H1 (cell line): ENCODE data around the gene OGFRL1. TPM values are rescaled to one million over a fixed set of nuclear protein-coding genes. Genes with fewer than 3 reads are reported as not detected.

Experiments used
- CTCF ChIA-PET: fragments of 300-600 bp; sonication (Branson Sonifier 250); formaldehyde crosslinking; loops from one replicate; lab custom pipeline; 2021; ENCODE audit not compliant: partially characterized antibody; lab: Charles Lee
- POLR2A ChIA-PET: fragments of 300-600 bp; sonication (Branson Sonifier 250); formaldehyde crosslinking; loops from one replicate; lab custom pipeline; 2021; ENCODE audit warnings: inconsistent platforms; ENCODE audit not compliant: partially characterized antibody; lab: Charles Lee
- DNase-seq, 2 experiments: peaks; one replicate each; pipeline versions ENCODE4 v3.0.0 to v3.0.0-alpha.2; 2010 to 2022; ENCODE audit warnings: low spot score in 2 of 2, low read depth in 1 of 2, mixed read lengths in 1 of 2
- FAIRE-seq: peaks from 2 replicates; lab custom pipeline; 2011; peaks lifted over from hg19 to GRCh38; lab: Jason Lieb, UNC
- H2AFZ ChIP-seq: 2 replicates; pipeline ENCODE4 v1.8.1; 2012; ENCODE audit warnings: low read length, inconsistent platforms
- H2AK5ac ChIP-seq: 2 replicates; pipeline ENCODE4 v1.6.1; 2013; ENCODE audit warnings: low read depth, low read length
- H2BK120ac ChIP-seq: replicated peaks from 2 replicates; pipeline ENCODE3; 2013; ENCODE audit warnings: low read depth, low read length, inconsistent platforms
- H2BK12ac ChIP-seq: 2 replicates; pipeline ENCODE4 v1.6.1; 2013; ENCODE audit warnings: low read depth, low read length
- H2BK15ac ChIP-seq: 2 replicates; pipeline ENCODE4 v1.6.1; 2013; ENCODE audit warnings: low read length
- H2BK20ac ChIP-seq: 2 replicates; pipeline ENCODE4 v1.6.1; 2013; ENCODE audit warnings: low read length
- H2BK5ac ChIP-seq: 2 replicates; pipeline ENCODE4 v1.6.1; 2013; ENCODE audit warnings: low read depth, low read length
- H3K14ac ChIP-seq: 2 replicates; pipeline ENCODE4 v1.6.1; 2013; ENCODE audit warnings: inconsistent platforms; ENCODE audit not compliant: insufficient read length
- H3K18ac ChIP-seq: 2 replicates; pipeline ENCODE4 v1.6.1; 2013; ENCODE audit warnings: low read length; ENCODE audit errors: extremely low read depth
- H3K23ac ChIP-seq: 2 replicates; pipeline ENCODE4 v1.6.1; 2013; ENCODE audit warnings: inconsistent platforms; ENCODE audit not compliant: insufficient read length
- H3K23me2 ChIP-seq: 2 replicates; pipeline ENCODE4 v1.6.1; 2013; ENCODE audit warnings: low read depth, low read length
- H3K27ac ChIP-seq: 2 replicates; pipeline ENCODE4 v1.6.1; 2011; ENCODE audit warnings: low read depth, low read length, inconsistent platforms
- H3K27me3 ChIP-seq, 4 experiments: replicated peaks in 1 of 4; 1 replicate in 1 of 4; 2 replicates in 3 of 4; pipeline versions ENCODE4 v1.6.1 to v1.8.1; 2011 to 2013; ENCODE audit warnings: low read length in 3 of 4, mild to moderate bottlenecking in 3 of 4, inconsistent platforms in 2 of 4, mixed read lengths in 2 of 4, moderate library complexity in 1 of 4; ENCODE audit not compliant: control insufficient read depth in 3 of 4, insufficient read depth in 3 of 4; ENCODE audit errors: extremely low read depth in 1 of 4
- H3K36me3 ChIP-seq, 4 experiments: 2 replicates each; pipeline versions ENCODE4 v1.6.1 to v1.8.1; 2011 to 2013; ENCODE audit warnings: mild to moderate bottlenecking in 4 of 4, low read length in 3 of 4, moderate library complexity in 2 of 4, control low read depth in 1 of 4, inconsistent platforms in 1 of 4; ENCODE audit not compliant: insufficient read depth in 4 of 4, control insufficient read depth in 2 of 4
- H3K4ac ChIP-seq: replicated peaks from 2 replicates; pipeline ENCODE3; 2013; ENCODE audit warnings: low read length, low read depth, mixed read lengths, inconsistent platforms; ENCODE audit not compliant: insufficient read length
- H3K4me1 ChIP-seq, 4 experiments: replicated peaks in 1 of 4; 1 replicate in 1 of 4; 2 replicates in 3 of 4; pipeline versions ENCODE4 v1.6.1 to v1.8.1; 2011 to 2013; ENCODE audit warnings: low read length in 3 of 4, inconsistent platforms in 2 of 4, mixed read lengths in 1 of 4; ENCODE audit not compliant: insufficient read depth in 4 of 4, control insufficient read depth in 3 of 4
- H3K4me2 ChIP-seq, 2 experiments: 2 replicates each; pipeline versions ENCODE4 v1.6.1 to v1.8.1; 2011 to 2013; ENCODE audit warnings: low read depth in 2 of 2, low read length in 2 of 2, control low read depth in 1 of 2, inconsistent platforms in 1 of 2, mild to moderate bottlenecking in 1 of 2; ENCODE audit not compliant: insufficient read depth in 1 of 2
- H3K4me3 ChIP-seq, 4 experiments: fragments of 200-600, 300-600 bp in 1 of 4; sonication (generic), shearing (Covaris generic), sonication (Bioruptor Twin) in 1 of 4; 2 replicates each; pipeline versions ENCODE4 v1.5.1 to v1.8.1; 2011 to 2016; ENCODE audit warnings: low read length in 4 of 4, low read depth in 3 of 4, control low read depth in 2 of 4, inconsistent platforms in 2 of 4, mild to moderate bottlenecking in 2 of 4, mixed read lengths in 1 of 4, moderate library complexity in 1 of 4; ENCODE audit not compliant: insufficient read depth in 2 of 4; ENCODE audit errors: extremely low read depth in 1 of 4
- H3K56ac ChIP-seq: replicated peaks from 2 replicates; pipeline ENCODE3; 2013; ENCODE audit warnings: low read depth, mild to moderate bottlenecking, mixed read lengths, low read length, inconsistent platforms; ENCODE audit not compliant: insufficient read length
- H3K79me1 ChIP-seq: 2 replicates; pipeline ENCODE4 v1.6.1; 2013; ENCODE audit warnings: low read depth, low read length, control low read depth
- H3K79me2 ChIP-seq, 2 experiments: 2 replicates each; pipeline versions ENCODE4 v1.6.1 to v1.8.1; 2012 to 2013; ENCODE audit warnings: low read length in 2 of 2, mild to moderate bottlenecking in 2 of 2, inconsistent platforms in 1 of 2; ENCODE audit not compliant: insufficient read depth in 2 of 2, control insufficient read depth in 1 of 2
- H3K9ac ChIP-seq, 4 experiments: replicated peaks in 1 of 4; 1 replicate in 1 of 4; 2 replicates in 3 of 4; pipeline versions ENCODE4 v1.6.1 to v1.8.1; 2011 to 2013; ENCODE audit warnings: low read depth in 3 of 4, low read length in 3 of 4, control low read depth in 2 of 4, mild to moderate bottlenecking in 2 of 4, moderate library complexity in 2 of 4, inconsistent platforms in 1 of 4; ENCODE audit errors: extremely low read depth in 1 of 4
- H3K9me3 ChIP-seq, 2 experiments: 2 replicates each; pipeline versions ENCODE4 v1.6.1 to v1.8.1; 2012 to 2013; ENCODE audit warnings: mild to moderate bottlenecking in 2 of 2, moderate library complexity in 2 of 2, control low read depth in 1 of 2, inconsistent platforms in 1 of 2, low read depth in 1 of 2, low read length in 1 of 2, mixed read lengths in 1 of 2; ENCODE audit not compliant: insufficient read depth in 2 of 2
- H4K20me1 ChIP-seq, 2 experiments: replicated peaks in 1 of 2; 2 replicates each; pipeline versions ENCODE3 to v1.8.1; 2011 to 2013; ENCODE audit warnings: inconsistent platforms in 2 of 2, low read length in 2 of 2, mild to moderate bottlenecking in 1 of 2; ENCODE audit not compliant: insufficient read depth in 2 of 2, control insufficient read depth in 1 of 2
- H4K5ac ChIP-seq: 2 replicates; pipeline ENCODE4 v1.6.1; 2013; ENCODE audit warnings: low read length, low read depth, mixed read lengths, inconsistent platforms; ENCODE audit not compliant: insufficient read length
- H4K8ac ChIP-seq: 2 replicates; pipeline ENCODE4 v1.8.0; 2013; ENCODE audit warnings: mild to moderate bottlenecking, moderate library complexity, low read length, inconsistent platforms; ENCODE audit not compliant: insufficient read depth; ENCODE audit errors: extremely low read depth
- H4K91ac ChIP-seq: replicated peaks from 2 replicates; pipeline ENCODE3; 2013; ENCODE audit warnings: low read length, mixed read lengths, inconsistent platforms; ENCODE audit not compliant: insufficient read length
- WGBS, 2 experiments: shearing (Covaris generic) in 1 of 2; methylation state at CpG; one replicate each; pipeline versions ENCODE4 v1.1.6 to v1.1.7; 2013 to 2015; ENCODE audit warnings: low lambda C conversion rate in 2 of 2, mixed read lengths in 2 of 2, inconsistent platforms in 1 of 2, low coverage in 1 of 2, missing lambda C conversion rate in 1 of 2; ENCODE audit not compliant: insufficient replicate concordance in 2 of 2, insufficient coverage in 1 of 2, insufficient read length in 1 of 2; ENCODE audit errors: extremely low coverage in 1 of 2, missing lambda C conversion rate in 1 of 2; 5-methylcytosine and 5-hydroxymethylcytosine counted together
- polyA plus RNA-seq, 7 experiments: library from polyadenylated mRNA; depleted of rRNA in 3 of 7; stranded (reverse) in 5 of 7; unstranded in 2 of 7; fragments of >200 nt in 5 of 7; fragments of 200-250 nt in 2 of 7; gene quantifications; 1 replicate in 5 of 7; 2 replicates in 1 of 7; 4 replicates in 1 of 7; pipeline versions ENCODE4 v1.2.1 to v1.2.3, GENCODE V29; 2011 to 2013; ENCODE audit warnings: missing spikeins in 2 of 7, mixed read lengths in 2 of 7
- total RNA-seq: library from RNA; stranded (reverse); fragmentation: NEBNext Ultra II Directional; extraction: Animal tissue kit (Norgen Biotek cat#: 25700); gene quantifications from 2 replicates; pipeline ENCODE4 v1.2.1, GENCODE V29; 2021

Gene OGFRL1
- total and polyA plus RNA-seq, 2 of the 8 experiments (the other 6 are each of a cell fraction or from before 2014, with no cell fraction given): 1.1 to 9.0 TPM

- Histone ChIP-seq H3K23ac (no peak overlapping the region), H3K9me3 (no peaks in the 10 kb centered on the region), H3K4me2 (no peak overlapping the region), H2BK12ac (no peak overlapping the region), H2BK120ac (no peak overlapping the region), H3K9ac (no peak overlapping the region), H2BK5ac (no peak overlapping the region), H2AK5ac (no peak overlapping the region), H3K4me3 (no peak overlapping the region), H3K79me2 (no peaks in the 10 kb centered on the region), H3K27me3 (no peaks in the 10 kb centered on the region), H3K27ac (no peak overlapping the region), H4K20me1 (no peaks in the 10 kb centered on the region), H4K5ac (no peak overlapping the region), H3K4ac (no peak overlapping the region), H3K4me1 (peaks cover 0 to 5% (median 2%) of the 10 kb centered on the region in 4 experiments; a peak in 2 of 7 replicates), H3K14ac (no peak overlapping the region), H4K91ac (no peak overlapping the region), H2BK15ac (no peak overlapping the region), H2AFZ (no peak overlapping the region), H2BK20ac (no peak overlapping the region), H3K36me3 (no peaks in the 10 kb centered on the region), H4K8ac (no peak overlapping the region), H3K56ac (no peak overlapping the region), H3K23me2 (no peaks in the 10 kb centered on the region; the same call in 1 of the 2 replicates), H3K79me1 (no peaks in the 10 kb centered on the region), H3K18ac (no peak overlapping the region)
- 97% methylated on average over 2 of the region's 2 CpGs; no CpG with 5 or more reads in 1 of the 2 experiments for WGBS, 2 experiments
- FAIRE-seq (no peak), DNase-seq (no peak)
- ChIA-PET CTCF (interaction anchor here (1.3 kb wide), 1 partner anchor 10 kb away, joined by 3 read pairs; no protein-coding TSS in a partner anchor), POLR2A (no interaction called here)
These were observed 43.4 kb downstream of the OGFRL1 start for GRCh38 chr6:71332012-71332411.
